H1 (cell line): ENCODE data around the gene GPC1. TPM values are rescaled to one million over a fixed set of nuclear protein-coding genes. Genes with fewer than 3 reads are reported as not detected.

Experiments used
- BRCA1 ChIP-seq: IDR thresholded peaks from 2 replicates; pipeline ENCODE4 v1.6.1; 2012; ENCODE audit warnings: low read depth, low read length, improper control_type of control experiment
- CEBPB ChIP-seq: IDR thresholded peaks from 2 replicates; pipeline ENCODE4 v1.6.1; 2012; ENCODE audit warnings: low read depth, low read length
- NRF1 ChIP-seq: IDR thresholded peaks from 2 replicates; pipeline ENCODE4 v1.6.1; 2011; ENCODE audit warnings: mild to moderate bottlenecking, low read depth, low read length, improper control_type of control experiment
- RNF2 ChIP-seq: fragments of 200-900, 300-1000 bp; sonication (generic); IDR thresholded peaks from 2 replicates; pipeline ENCODE4 v1.7.1; 2016; ENCODE audit warnings: borderline replicate concordance, low read depth, mild to moderate bottlenecking, antibody characterized with exemption, low read length; ENCODE audit not compliant: poor library complexity, severe bottlenecking; ENCODE audit errors: missing control alignments
- polyA plus RNA-seq, 7 experiments: library from polyadenylated mRNA; depleted of rRNA in 3 of 7; stranded (reverse) in 5 of 7; unstranded in 2 of 7; fragments of >200 nt in 5 of 7; fragments of 200-250 nt in 2 of 7; gene quantifications; 1 replicate in 5 of 7; 2 replicates in 1 of 7; 4 replicates in 1 of 7; pipeline versions ENCODE4 v1.2.1 to v1.2.3, GENCODE V29; 2011 to 2013; ENCODE audit warnings: missing spikeins in 2 of 7, mixed read lengths in 2 of 7
- total RNA-seq: library from RNA; stranded (reverse); fragmentation: NEBNext Ultra II Directional; extraction: Animal tissue kit (Norgen Biotek cat#: 25700); gene quantifications from 2 replicates; pipeline ENCODE4 v1.2.1, GENCODE V29; 2021
- TF ChIP-seq, protein P1 (sequence below): fragments of 300-600 bp; sonication (generic); IDR thresholded peaks from 2 replicates; pipeline ENCODE4 v1.7.1; 2012; ENCODE audit warnings: low read length, moderate library complexity, mild to moderate bottlenecking, inconsistent platforms; ENCODE audit not compliant: insufficient replicate concordance

The GPC1 gene
- total and polyA plus RNA-seq, 2 of the 8 experiments (the other 6 are each of a cell fraction or from before 2014, with no cell fraction given): 21.9 to 28.3 TPM

DNA sequence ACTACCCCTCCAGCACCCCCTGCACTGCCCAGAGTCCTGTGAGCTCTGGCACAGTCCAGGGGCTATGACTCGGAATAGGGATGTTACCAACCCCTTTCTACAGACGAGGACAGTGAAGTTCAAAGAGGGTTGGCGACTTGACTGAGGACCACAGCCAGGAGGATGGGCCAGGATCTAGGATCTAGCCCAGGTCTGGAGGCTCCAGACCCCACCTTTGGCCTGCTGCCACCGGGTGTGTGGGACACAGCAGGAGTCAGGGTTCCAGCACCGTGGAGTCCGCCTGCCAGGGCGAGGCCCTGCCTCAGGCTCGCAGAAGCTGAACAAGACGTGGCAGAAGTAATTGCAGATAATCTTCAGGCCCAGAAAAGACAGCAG, 37.9 kb upstream of the GPC1 start (continued):
- TF ChIP-seq, protein P1, sequence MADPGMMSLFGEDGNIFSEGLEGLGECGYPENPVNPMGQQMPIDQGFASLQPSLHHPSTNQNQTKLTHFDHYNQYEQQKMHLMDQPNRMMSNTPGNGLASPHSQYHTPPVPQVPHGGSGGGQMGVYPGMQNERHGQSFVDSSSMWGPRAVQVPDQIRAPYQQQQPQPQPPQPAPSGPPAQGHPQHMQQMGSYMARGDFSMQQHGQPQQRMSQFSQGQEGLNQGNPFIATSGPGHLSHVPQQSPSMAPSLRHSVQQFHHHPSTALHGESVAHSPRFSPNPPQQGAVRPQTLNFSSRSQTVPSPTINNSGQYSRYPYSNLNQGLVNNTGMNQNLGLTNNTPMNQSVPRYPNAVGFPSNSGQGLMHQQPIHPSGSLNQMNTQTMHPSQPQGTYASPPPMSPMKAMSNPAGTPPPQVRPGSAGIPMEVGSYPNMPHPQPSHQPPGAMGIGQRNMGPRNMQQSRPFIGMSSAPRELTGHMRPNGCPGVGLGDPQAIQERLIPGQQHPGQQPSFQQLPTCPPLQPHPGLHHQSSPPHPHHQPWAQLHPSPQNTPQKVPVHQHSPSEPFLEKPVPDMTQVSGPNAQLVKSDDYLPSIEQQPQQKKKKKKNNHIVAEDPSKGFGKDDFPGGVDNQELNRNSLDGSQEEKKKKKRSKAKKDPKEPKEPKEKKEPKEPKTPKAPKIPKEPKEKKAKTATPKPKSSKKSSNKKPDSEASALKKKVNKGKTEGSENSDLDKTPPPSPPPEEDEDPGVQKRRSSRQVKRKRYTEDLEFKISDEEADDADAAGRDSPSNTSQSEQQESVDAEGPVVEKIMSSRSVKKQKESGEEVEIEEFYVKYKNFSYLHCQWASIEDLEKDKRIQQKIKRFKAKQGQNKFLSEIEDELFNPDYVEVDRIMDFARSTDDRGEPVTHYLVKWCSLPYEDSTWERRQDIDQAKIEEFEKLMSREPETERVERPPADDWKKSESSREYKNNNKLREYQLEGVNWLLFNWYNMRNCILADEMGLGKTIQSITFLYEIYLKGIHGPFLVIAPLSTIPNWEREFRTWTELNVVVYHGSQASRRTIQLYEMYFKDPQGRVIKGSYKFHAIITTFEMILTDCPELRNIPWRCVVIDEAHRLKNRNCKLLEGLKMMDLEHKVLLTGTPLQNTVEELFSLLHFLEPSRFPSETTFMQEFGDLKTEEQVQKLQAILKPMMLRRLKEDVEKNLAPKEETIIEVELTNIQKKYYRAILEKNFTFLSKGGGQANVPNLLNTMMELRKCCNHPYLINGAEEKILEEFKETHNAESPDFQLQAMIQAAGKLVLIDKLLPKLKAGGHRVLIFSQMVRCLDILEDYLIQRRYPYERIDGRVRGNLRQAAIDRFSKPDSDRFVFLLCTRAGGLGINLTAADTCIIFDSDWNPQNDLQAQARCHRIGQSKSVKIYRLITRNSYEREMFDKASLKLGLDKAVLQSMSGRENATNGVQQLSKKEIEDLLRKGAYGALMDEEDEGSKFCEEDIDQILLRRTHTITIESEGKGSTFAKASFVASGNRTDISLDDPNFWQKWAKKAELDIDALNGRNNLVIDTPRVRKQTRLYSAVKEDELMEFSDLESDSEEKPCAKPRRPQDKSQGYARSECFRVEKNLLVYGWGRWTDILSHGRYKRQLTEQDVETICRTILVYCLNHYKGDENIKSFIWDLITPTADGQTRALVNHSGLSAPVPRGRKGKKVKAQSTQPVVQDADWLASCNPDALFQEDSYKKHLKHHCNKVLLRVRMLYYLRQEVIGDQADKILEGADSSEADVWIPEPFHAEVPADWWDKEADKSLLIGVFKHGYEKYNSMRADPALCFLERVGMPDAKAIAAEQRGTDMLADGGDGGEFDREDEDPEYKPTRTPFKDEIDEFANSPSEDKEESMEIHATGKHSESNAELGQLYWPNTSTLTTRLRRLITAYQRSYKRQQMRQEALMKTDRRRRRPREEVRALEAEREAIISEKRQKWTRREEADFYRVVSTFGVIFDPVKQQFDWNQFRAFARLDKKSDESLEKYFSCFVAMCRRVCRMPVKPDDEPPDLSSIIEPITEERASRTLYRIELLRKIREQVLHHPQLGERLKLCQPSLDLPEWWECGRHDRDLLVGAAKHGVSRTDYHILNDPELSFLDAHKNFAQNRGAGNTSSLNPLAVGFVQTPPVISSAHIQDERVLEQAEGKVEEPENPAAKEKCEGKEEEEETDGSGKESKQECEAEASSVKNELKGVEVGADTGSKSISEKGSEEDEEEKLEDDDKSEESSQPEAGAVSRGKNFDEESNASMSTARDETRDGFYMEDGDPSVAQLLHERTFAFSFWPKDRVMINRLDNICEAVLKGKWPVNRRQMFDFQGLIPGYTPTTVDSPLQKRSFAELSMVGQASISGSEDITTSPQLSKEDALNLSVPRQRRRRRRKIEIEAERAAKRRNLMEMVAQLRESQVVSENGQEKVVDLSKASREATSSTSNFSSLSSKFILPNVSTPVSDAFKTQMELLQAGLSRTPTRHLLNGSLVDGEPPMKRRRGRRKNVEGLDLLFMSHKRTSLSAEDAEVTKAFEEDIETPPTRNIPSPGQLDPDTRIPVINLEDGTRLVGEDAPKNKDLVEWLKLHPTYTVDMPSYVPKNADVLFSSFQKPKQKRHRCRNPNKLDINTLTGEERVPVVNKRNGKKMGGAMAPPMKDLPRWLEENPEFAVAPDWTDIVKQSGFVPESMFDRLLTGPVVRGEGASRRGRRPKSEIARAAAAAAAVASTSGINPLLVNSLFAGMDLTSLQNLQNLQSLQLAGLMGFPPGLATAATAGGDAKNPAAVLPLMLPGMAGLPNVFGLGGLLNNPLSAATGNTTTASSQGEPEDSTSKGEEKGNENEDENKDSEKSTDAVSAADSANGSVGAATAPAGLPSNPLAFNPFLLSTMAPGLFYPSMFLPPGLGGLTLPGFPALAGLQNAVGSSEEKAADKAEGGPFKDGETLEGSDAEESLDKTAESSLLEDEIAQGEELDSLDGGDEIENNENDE: no peak
- TF ChIP-seq RNF2: no peak
- TF ChIP-seq BRCA1: no peak
- no peak for TF ChIP-seq NRF1
- no peak for TF ChIP-seq CEBPB
